Fibroblast of pulmonary artery (primary cell): Measurements from ENCODE around the gene NFU1.
"Not testable (repeated sequence)": the region's sequence is repeated elsewhere in the genome, so short reads cannot be mapped to it uniquely, and the experiment has no call there.

Experiments used
- DNase-seq: peaks from one replicate; pipeline ENCODE4 v3.0.0-alpha.2; 2010; ENCODE audit warnings: low read depth
- H3K4me3 ChIP-seq: replicated peaks from 2 replicates; pipeline ENCODE4 v1.5.1; 2011; ENCODE audit warnings: low read depth, mild to moderate bottlenecking, control low read depth, low read length, moderate library complexity
- CTCF ChIP-seq: IDR thresholded peaks from 2 replicates; pipeline ENCODE4 v1.5.1; 2011; ENCODE audit warnings: mild to moderate bottlenecking, control low read depth, low read length, inconsistent platforms; ENCODE audit errors: missing control alignments

The NFU1 gene

GRCh38 chr2:69375494-69376353 lies 61.5 kb downstream of the NFU1 start:
- DNase-seq: peak; percentile 61
- no peak overlapping the region for H3K4me3 ChIP-seq
- TF ChIP-seq CTCF: peak; percentile 72

GRCh38 chr2:69372767-69373166 lies 64.5 kb downstream of the NFU1 start:
- H3K4me3 ChIP-seq: no peak overlapping the region
- TF ChIP-seq CTCF: no peak
- no peak for DNase-seq

- DNase-seq: no peak
- H3K4me3 ChIP-seq: no peak overlapping the region
- no peak for TF ChIP-seq CTCF
These were observed 67.4 kb downstream of the NFU1 start for GRCh38 chr2:69369802-69370201.

- H3K4me3 ChIP-seq: no peak overlapping the region
- TF ChIP-seq CTCF: no peak
- no peak for DNase-seq
These were observed 68.6 kb downstream of the NFU1 start for GRCh38 chr2:69368588-69368987.

GRCh38 chr2:69359371-69359770 lies 77.9 kb downstream of the NFU1 start:
- no peak for TF ChIP-seq CTCF
- no peak for DNase-seq
- H3K4me3 ChIP-seq: no peak overlapping the region

- DNase-seq: no peak
- TF ChIP-seq CTCF: no peak
- no peak overlapping the region for H3K4me3 ChIP-seq
These were observed 78.3 kb downstream of the NFU1 start for GRCh38 chr2:69358914-69359313.

GRCh38 chr2:69356471-69356870 lies 80.8 kb downstream of the NFU1 start:
- TF ChIP-seq CTCF: no peak
- no peak overlapping the region for H3K4me3 ChIP-seq
- no peak for DNase-seq

- not testable (repeated sequence) for DNase-seq, H3K4me3 ChIP-seq
These were observed 82.3 kb downstream of the NFU1 start for GRCh38 chr2:69354976-69355375.
